ENCODE results near the gene ENTPD6.

Gene ENTPD6

GRCh38 chr20:25245461-25245860, 49.9 kb downstream of the ENTPD6 start:
- DNase-seq = no peak

- no peak for DNase-seq
Measured at GRCh38 chr20:25246182-25246999, 50.9 kb downstream of the ENTPD6 start.

DNA sequence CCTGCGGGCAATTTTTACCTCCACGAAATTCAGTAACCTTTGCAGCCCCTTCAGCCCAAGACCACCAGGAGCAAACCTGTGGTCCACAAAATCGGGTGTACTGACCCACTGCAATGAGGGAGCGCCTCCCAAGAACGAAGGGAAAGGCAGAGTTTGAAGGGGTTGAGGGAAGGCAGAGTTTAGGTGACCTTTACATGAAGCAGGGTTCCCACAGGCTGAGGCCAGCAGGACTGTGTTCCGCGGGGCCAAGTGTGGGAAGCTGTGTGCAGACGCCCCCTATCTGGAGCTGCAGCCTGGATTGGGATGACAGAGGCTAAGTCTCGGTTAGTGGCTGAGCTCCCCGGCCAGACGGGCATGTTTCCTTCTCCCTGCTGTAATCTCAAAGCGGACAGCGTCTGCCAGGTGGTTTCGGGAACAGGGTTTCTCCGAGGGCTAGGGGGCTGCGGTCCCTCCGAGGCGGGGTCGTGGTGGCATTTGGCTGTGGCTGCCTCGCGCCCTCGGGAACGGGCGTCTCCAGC, 51.5 kb downstream of the ENTPD6 start:
- DNase-seq = no peak

- no peak for DNase-seq
Measured at GRCh38 chr20:25247518-25247955, 52.0 kb downstream of the ENTPD6 start.

- peak; percentile 70 for DNase-seq
Measured at GRCh38 chr20:25247956-25248785, 52.7 kb downstream of the ENTPD6 start, which contains the start of gene PYGB. Gene PYGB (plus strand): TSS chr20:25248085. CDS start chr20:25248179, 94 bp downstream.

GRCh38 chr20:25248786-25249172, 53.3 kb downstream of the ENTPD6 start:
- no peak for DNase-seq

- DNase-seq = no peak
Measured at GRCh38 chr20:25249198-25249931, 53.9 kb downstream of the ENTPD6 start.

DNA sequence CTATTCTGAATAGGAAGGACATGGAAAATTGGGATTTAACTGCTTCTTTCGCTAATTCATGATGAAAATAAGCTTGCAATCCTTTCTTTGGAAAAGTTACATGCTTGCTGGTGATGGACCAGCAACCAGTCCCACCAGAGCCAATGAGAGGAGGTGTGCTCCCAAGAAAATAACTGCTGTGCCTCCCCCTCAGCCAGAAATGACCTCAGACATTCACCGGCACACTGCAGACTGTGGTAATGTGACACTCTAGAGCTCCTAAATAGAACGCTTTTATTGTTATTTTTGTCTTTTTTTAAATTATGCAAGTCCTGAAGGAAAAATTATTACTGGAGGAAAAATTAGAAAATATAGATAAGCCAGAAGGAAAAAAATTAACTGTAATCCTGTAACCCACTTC, 55.0 kb downstream of the ENTPD6 start:
- no peak for DNase-seq

DNA sequence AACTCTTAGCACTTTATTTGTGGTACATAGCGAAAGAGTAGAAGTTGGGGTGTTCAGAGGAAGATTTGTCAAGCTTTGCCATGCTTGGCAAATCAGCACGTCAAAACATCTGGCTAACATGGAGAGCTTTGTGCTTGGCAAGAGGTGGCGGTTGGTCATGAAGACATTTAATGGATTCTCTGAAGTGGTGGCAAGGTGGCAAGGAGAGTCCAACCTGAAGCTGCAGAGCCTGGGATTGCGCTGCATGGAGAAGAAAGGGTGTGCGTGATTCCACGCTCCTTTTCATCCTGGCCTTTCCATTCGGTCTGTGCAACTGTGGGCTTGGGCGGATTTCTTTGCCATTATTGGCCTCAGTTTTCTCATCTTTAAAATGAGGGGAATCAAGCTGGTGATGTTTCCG, 55.5 kb downstream of the ENTPD6 start:
- DNase-seq = no peak

DNA sequence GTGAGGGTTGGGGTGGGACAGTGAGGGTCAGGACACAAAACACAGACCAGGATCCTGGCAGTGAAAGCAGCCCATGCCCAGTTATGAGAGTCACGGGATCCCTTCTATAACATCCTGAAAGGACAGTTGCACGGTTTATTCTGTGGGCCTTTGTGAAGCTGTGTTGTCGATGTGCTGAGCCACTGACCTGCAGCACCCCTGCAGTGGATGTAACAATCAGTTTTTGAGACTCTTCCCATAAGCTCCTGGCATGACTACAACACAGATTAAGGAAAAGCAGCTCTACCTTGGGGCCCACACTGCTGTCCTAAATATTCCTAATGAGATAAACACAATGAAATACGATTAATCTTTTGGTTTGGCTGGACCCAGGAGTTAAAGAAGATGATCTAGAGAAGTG, 56.0 kb downstream of the ENTPD6 start:
- no peak for DNase-seq

- no peak for DNase-seq
Measured at GRCh38 chr20:25252230-25252651, 56.7 kb downstream of the ENTPD6 start.

DNA sequence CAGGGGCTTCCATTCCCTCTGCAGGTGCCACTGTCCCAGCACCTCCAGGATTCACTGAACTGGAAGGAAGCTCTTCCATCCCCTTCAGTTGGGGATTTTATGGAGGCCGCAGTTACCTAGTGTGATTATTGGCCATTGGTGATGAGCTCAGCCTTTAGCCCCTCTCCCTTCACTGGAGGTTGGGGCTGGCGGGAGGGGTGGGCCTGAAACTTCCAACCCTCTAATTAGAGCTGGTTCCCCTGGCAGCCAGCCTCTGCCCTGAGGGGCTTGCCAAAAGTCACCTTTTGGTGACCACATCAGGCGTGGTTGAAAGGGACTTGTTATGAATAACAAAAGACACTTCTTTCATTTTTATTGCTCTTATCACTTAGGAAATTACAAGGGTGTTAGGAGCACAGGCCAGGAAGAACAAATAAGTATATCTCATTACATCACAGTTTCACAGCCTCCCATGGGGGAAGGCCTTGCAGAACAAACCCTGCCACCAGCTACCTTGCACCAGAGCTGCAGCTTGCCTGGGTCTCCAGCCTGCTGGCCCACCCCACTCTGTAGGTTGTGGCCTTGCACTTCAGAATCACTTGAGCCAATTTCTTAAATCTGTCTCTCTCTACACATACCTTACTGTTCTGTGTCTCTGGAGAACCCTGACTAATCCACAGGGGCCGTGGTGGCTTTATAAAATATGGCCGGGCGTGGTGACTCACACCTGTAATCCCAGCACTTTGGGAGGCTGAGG, 57.3 kb downstream of the ENTPD6 start:
- DNase-seq = no peak

DNA sequence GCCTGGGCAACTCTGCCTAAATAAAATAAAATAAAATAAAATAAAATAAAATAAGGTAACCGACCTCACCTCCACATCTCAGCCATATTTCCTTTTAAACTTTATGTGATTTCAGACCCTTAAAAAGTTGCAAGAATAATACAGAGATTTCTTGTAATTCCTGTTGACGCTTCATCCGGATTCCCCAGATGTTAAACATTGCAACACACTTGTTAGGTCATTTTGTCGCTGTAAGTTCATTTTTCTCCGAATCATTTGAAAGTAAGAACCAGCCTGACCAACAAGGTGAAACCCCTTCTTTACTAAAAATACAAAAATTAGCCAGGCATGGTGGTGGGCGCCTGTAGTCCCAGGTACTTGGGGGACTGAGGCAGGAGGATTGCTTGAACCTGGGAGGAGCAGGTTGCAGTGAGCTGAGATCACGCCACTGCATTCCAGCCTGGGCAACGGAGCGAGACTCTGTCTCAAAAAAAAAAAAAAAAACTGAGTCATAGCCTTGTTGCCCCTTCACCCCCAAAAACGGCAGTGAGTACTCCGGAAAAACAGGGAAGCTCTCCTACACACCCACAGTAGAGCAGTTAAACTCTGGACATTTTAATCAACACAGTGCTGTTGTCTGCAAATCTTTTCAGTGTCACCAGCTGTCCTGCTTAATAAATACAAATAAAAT, 58.2 kb downstream of the ENTPD6 start:
- DNase-seq = no peak

GRCh38 chr20:25254571-25254970, 59.1 kb downstream of the ENTPD6 start:
- no peak for DNase-seq

DNA sequence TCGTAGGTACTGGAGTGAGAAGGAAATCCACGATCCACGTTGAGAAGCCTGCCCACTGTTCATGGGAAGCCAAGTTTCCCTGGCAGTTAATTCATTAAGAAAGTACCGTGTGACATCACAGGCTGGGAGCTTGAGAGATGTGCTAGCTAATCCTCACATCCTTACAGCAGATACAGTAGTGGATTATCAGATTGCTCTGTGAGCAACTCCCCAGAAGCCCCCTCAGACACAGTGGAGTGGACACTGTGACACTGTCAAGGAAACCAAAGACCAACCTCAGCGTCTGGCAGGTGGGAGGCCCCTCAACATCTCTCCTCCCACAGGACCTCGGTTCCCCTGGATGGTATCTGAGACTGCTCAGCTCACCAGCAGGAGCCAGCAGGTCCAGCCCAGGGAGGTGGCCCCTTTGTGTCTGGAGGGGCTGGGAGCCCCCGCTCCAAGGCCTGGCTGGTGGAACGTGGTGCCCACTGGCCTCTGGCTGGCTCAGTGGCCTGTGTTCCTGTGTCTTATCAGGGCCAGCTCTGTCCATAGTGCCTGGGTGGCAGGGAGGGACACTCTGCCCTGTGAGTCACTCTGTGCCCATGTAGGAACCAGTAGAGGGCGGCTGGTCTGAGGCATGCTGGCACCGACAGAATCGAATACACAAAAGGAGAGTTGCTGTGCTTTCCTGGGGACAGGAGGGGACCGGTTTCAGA, 59.6 kb downstream of the ENTPD6 start:
- no peak for DNase-seq

DNA sequence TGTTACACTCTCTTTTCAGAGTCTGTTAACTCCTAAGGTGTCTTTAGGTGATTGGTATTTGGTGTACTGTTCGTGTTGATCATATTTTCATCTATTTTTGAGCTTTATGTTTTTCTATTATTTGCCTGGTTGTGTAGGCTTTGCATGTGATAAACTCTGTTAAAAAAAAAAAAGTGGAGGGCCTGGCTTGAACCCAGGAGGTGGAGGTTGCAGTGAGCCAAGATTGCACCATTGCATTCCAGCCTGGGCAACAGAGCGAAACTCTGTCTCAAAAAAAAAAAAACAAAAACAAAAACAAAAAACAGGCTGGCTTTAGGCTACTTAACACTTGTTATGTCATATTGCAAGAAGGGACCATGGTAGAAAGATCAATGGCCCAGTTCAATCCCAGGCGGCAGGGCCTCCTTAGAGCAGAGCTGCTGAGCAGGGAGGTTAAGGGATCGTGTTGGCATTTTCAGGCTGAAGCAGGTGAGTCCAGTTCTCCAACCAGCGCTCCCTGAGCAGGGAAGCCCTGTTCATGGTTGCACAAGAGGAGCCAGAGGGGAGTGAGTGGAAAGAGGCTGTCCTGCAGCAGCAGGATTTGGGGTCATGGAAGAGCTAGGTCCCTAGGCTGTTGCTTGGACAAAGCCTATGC, 60.8 kb downstream of the ENTPD6 start:
- DNase-seq = no peak

- DNase-seq = no peak
Measured at GRCh38 chr20:25257130-25257529, 61.6 kb downstream of the ENTPD6 start.

DNA sequence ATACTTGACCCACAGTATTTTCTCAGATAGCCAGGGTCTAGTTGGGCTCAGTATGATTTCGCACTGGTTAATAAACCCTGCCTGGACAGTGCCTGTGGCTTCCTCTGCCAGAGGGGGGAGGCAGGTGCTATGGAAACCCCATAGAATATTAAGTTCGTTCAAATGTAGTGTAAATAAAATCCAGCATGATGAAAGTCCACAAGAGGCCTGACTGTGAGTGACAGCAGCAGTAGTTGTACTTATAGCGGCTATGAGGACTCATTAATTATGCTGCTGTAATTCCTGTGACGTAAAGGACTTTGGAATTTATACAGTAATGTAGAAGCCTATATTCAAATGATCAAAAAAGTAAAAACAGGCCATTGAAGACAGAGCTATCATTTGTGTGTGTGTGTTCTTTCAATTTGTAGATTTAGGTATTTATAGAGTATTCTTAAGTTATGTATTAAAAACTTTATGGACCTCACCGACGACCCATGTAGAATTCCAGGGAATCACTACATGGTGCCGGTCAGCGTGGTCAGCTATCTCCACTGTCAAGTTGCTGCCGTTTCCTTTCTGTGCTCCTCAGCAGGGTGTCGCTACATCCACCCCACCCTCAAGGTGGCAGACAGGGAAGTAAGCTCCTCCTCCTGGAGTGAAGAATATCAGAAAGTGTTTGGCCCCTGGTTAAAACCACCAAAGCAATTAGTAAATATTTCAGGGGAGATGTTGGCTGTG, 62.4 kb downstream of the ENTPD6 start:
- DNase-seq = no peak

DNA sequence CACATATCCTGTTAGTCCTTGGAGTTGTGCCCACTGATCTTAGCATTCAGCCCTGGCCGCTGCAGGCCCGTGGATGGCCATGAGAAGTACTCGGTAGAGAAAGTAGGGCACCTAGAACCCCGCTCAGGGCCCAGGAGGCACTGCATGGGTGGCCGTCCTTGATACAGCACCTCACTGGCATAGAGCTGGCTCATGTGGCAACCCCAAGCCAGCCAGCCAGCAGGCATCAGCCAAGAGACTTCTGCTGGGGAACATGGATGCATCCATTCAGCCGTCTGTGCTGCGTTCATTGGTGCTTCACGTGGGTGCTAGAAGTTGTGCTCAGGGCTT, 62.9 kb downstream of the ENTPD6 start:
- DNase-seq = no peak

GRCh38 chr20:25258828-25259227, 63.3 kb downstream of the ENTPD6 start:
- DNase-seq = no peak

All from NK-92 treated with Interleukin-12 subunit alpha and Interleukin-12 subunit beta, amount 100 ng/mL, for 24 hours (cell line).